ENCODE results near the gene GSTA5. TPM values are rescaled to one million over a fixed set of nuclear protein-coding genes. Genes with fewer than 3 reads are reported as not detected.
"Not testable (repeated sequence)": the region's sequence is repeated elsewhere in the genome, so short reads cannot be mapped to it uniquely, and the experiment has no call there.

GSTA5 gene
- total RNA-seq, 1 donor from 2014 or later, result not detected

DNA sequence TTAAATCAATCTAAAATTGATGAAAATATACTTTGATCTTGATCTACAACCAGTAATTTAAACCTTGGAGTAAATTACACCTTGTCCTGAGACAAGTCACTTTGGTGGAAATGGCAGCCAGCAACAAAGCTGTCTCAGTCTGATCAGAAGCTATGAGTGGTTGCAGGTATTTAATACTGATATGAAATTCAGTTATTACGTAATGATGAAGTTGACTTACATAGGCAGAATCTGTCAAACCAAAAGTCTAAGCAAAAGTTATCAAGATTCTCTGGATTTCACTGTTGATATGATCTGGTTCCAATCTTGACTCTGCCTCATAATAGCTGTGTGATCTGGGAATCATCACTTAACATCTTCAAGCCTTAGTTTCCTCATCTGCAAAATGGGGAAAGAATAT is 27.6 kb upstream of the GSTA5 start:
- H3K4me1 Mint-ChIP-seq (ENCODE audit: unreplicated experiment), result peaks cover under 1% of the 10 kb centered on the region
- TF ChIP-seq, protein P1, sequence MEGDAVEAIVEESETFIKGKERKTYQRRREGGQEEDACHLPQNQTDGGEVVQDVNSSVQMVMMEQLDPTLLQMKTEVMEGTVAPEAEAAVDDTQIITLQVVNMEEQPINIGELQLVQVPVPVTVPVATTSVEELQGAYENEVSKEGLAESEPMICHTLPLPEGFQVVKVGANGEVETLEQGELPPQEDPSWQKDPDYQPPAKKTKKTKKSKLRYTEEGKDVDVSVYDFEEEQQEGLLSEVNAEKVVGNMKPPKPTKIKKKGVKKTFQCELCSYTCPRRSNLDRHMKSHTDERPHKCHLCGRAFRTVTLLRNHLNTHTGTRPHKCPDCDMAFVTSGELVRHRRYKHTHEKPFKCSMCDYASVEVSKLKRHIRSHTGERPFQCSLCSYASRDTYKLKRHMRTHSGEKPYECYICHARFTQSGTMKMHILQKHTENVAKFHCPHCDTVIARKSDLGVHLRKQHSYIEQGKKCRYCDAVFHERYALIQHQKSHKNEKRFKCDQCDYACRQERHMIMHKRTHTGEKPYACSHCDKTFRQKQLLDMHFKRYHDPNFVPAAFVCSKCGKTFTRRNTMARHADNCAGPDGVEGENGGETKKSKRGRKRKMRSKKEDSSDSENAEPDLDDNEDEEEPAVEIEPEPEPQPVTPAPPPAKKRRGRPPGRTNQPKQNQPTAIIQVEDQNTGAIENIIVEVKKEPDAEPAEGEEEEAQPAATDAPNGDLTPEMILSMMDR (conservative IDR thresholded peaks at IDR 0.05), result no peak
- no peaks in the 10 kb centered on the region for H3K9me3 Mint-ChIP-seq
- no peak overlapping the region for H3K4me3 Mint-ChIP-seq
- H3K36me3 Mint-ChIP-seq, result no peaks in the 10 kb centered on the region
- DNase-seq (ENCODE audit: extremely low spot score, unreplicated experiment), result no peak
- H3K27ac Mint-ChIP-seq, result no peak overlapping the region
- peaks cover 6% of the 10 kb centered on the region for H3K27me3 Mint-ChIP-seq

DNA sequence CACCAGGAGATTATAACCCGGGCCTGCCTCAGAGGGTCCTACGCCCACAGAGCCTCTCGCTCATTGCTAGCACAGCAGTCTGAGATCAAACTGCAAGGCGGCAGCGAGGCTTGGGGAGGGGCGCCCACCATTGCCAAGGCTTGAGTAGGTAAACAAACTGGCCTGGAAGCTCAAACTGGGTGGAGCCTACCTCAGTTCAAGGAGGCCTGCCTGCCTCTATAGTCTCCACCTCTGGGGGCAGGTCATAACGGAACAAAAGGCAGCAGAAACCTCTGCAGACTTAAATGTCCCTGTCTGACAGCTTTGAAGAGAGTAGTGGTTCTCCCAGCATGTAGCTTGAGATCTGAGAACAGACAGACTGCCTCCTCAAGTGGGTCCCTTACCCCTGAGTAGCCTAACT is 20.5 kb upstream of the GSTA5 start:
- not testable (repeated sequence) for H3K27me3 Mint-ChIP-seq; DNase-seq (ENCODE audit: extremely low spot score, unreplicated experiment); H3K27ac Mint-ChIP-seq; H3K9me3 Mint-ChIP-seq; H3K4me3 Mint-ChIP-seq; H3K4me1 Mint-ChIP-seq (ENCODE audit: unreplicated experiment); H3K36me3 Mint-ChIP-seq

DNA sequence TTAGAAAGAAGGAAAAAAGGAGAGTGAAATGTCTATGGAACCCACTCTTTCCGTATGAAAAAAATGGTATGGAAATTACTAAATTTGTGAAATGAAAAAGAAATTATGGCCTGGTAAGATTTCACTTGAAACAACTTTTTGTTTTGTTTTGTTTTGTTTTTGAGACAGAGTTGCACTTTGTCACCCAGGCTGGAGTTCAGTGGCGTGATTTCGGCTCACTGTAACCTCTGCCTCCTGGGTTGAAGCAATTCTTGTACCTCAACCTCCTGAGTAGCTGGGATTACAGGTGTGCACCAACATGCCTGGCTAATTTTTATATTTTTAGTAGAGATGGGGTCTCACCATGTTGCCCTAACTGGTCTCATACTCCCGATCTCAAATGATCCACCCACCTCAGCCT is 17.8 kb upstream of the GSTA5 start:
- TF ChIP-seq, protein P1 (conservative IDR thresholded peaks at IDR 0.05), result no peak
- no peak for DNase-seq (ENCODE audit: extremely low spot score, unreplicated experiment)
- Mint-ChIP-seq H3K27ac (no peak overlapping the region), H3K27me3 (no peaks in the 10 kb centered on the region), H3K36me3 (no peaks in the 10 kb centered on the region), H3K9me3 (no peaks in the 10 kb centered on the region), H3K4me3 (no peak overlapping the region), H3K4me1 (ENCODE audit: unreplicated experiment) (peaks cover 4% of the 10 kb centered on the region)

DNA sequence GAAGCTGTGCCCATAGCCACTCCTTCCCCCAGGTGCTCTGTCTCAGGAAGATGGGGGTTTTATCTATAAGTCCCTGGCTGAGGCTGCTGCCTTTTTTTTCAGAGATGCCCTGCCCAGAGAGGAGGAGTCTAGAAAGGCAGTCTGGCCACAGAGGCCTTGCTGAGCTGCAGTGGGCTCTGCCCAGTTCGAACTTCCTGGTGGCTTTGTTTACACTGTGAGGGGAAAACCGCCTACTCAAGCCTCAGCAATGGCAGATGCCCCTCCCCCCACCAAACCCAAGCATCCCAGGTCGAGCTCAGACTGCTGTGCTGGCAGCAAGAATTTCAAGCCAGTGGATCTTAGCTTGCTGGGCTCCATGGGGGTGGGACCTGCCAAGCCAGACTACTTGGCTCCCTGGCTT is 15.5 kb upstream of the GSTA5 start:
- H3K27me3 Mint-ChIP-seq; H3K36me3 Mint-ChIP-seq; H3K27ac Mint-ChIP-seq; DNase-seq (ENCODE audit: extremely low spot score, unreplicated experiment); H3K9me3 Mint-ChIP-seq; H3K4me3 Mint-ChIP-seq; H3K4me1 Mint-ChIP-seq (ENCODE audit: unreplicated experiment): not testable (repeated sequence)

DNA sequence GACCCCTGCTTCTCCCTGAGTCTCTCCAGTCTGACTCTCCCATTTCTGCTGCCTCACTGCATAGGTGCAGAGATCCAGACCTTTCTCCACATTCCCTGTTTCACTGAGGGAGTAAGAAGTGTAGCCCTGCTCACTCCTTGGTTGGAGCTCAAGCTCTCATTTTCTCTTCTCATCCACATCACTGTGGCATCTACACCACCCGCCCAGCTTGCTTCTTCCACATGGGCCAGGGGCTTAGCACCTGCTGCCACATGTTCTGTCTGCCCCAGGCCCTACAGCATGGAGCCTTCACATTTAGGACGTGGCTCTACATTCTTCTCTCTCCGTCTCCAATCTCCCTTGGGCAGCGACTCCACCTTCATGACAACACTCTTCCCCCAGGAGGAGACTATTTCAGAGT is 8.5 kb upstream of the GSTA5 start:
- TF ChIP-seq, protein P1 (conservative IDR thresholded peaks at IDR 0.05), result no peak
- Mint-ChIP-seq H3K36me3 (no peaks in the 10 kb centered on the region), H3K4me3 (no peak overlapping the region), H3K9me3 (peaks cover 12% of the 10 kb centered on the region), H3K27ac (no peak overlapping the region), H3K4me1 (ENCODE audit: unreplicated experiment) (no peaks in the 10 kb centered on the region), H3K27me3 (no peaks in the 10 kb centered on the region)
- no peak for DNase-seq (ENCODE audit: extremely low spot score, unreplicated experiment)

DNA sequence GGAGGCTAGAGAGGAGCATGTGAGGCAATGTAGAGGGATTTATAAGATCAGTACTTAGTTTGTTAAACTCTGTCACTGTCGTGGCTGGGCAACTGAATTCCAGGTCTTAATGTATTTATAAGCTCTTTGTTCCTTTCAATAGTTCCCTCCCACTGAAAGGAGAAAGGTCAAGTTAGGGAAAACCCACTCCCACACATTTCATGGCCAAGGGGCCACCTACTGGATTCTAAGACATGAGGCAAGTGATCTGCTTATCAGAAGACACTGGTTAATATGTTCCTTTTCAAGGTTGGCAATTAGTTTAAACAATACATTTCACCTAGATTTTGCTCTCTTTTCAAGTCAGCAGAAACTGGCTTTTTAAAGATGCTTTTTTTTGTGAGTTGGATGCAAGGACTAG is 5.4 kb upstream of the GSTA5 start:
- Mint-ChIP-seq H3K4me3 (no peak overlapping the region), H3K36me3 (no peaks in the 10 kb centered on the region), H3K27ac (no peak overlapping the region), H3K9me3 (peaks cover 12% of the 10 kb centered on the region), H3K27me3 (no peaks in the 10 kb centered on the region), H3K4me1 (ENCODE audit: unreplicated experiment) (no peaks in the 10 kb centered on the region)
- TF ChIP-seq, protein P1 (conservative IDR thresholded peaks at IDR 0.05), result no peak
- DNase-seq (ENCODE audit: extremely low spot score, unreplicated experiment), result no peak

DNA sequence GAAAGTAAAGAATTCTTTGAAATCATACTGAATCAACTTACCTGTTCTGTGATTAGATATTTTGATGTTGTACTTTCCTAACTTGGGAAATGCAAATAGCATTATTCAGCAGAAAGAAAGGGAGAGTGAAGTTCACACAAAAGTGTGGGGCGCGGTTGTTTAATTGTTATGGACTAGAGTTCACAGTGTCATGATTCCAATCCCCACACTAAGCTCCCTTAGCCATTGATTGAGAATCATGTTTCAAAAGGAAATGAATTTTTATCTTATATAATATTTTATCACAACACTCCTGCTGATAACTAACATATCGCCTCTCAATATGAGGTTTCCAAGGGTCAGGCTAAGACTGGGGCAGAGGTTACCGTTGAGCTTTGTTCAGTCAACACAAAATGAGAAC is 3.0 kb upstream of the GSTA5 start:
- no peaks in the 10 kb centered on the region for H3K27me3 Mint-ChIP-seq
- TF ChIP-seq, protein P1 (conservative IDR thresholded peaks at IDR 0.05), result no peak
- H3K36me3 Mint-ChIP-seq, result no peaks in the 10 kb centered on the region
- peaks cover 7% of the 10 kb centered on the region for H3K9me3 Mint-ChIP-seq
- no peaks in the 10 kb centered on the region for H3K4me1 Mint-ChIP-seq (ENCODE audit: unreplicated experiment)
- no peak for DNase-seq (ENCODE audit: extremely low spot score, unreplicated experiment)
- no peak overlapping the region for H3K4me3 Mint-ChIP-seq
- H3K27ac Mint-ChIP-seq, result no peak overlapping the region

All from type B pancreatic cell (in vitro differentiated cells).